NCI-H1694 treated with DMSO at 0.1 percent for 48 hours (cell line): Measurements from ENCODE around the gene USP40.
"Not testable (repeated sequence)": the region's sequence is repeated elsewhere in the genome, so short reads cannot be mapped to it uniquely, and the experiment has no call there.

Experiments
- DNase-seq: peaks from one replicate; lab custom pipeline; 2025; lab: John Stamatoyannopoulos, UW

Gene USP40, protein sequence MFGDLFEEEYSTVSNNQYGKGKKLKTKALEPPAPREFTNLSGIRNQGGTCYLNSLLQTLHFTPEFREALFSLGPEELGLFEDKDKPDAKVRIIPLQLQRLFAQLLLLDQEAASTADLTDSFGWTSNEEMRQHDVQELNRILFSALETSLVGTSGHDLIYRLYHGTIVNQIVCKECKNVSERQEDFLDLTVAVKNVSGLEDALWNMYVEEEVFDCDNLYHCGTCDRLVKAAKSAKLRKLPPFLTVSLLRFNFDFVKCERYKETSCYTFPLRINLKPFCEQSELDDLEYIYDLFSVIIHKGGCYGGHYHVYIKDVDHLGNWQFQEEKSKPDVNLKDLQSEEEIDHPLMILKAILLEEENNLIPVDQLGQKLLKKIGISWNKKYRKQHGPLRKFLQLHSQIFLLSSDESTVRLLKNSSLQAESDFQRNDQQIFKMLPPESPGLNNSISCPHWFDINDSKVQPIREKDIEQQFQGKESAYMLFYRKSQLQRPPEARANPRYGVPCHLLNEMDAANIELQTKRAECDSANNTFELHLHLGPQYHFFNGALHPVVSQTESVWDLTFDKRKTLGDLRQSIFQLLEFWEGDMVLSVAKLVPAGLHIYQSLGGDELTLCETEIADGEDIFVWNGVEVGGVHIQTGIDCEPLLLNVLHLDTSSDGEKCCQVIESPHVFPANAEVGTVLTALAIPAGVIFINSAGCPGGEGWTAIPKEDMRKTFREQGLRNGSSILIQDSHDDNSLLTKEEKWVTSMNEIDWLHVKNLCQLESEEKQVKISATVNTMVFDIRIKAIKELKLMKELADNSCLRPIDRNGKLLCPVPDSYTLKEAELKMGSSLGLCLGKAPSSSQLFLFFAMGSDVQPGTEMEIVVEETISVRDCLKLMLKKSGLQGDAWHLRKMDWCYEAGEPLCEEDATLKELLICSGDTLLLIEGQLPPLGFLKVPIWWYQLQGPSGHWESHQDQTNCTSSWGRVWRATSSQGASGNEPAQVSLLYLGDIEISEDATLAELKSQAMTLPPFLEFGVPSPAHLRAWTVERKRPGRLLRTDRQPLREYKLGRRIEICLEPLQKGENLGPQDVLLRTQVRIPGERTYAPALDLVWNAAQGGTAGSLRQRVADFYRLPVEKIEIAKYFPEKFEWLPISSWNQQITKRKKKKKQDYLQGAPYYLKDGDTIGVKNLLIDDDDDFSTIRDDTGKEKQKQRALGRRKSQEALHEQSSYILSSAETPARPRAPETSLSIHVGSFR

DNA sequence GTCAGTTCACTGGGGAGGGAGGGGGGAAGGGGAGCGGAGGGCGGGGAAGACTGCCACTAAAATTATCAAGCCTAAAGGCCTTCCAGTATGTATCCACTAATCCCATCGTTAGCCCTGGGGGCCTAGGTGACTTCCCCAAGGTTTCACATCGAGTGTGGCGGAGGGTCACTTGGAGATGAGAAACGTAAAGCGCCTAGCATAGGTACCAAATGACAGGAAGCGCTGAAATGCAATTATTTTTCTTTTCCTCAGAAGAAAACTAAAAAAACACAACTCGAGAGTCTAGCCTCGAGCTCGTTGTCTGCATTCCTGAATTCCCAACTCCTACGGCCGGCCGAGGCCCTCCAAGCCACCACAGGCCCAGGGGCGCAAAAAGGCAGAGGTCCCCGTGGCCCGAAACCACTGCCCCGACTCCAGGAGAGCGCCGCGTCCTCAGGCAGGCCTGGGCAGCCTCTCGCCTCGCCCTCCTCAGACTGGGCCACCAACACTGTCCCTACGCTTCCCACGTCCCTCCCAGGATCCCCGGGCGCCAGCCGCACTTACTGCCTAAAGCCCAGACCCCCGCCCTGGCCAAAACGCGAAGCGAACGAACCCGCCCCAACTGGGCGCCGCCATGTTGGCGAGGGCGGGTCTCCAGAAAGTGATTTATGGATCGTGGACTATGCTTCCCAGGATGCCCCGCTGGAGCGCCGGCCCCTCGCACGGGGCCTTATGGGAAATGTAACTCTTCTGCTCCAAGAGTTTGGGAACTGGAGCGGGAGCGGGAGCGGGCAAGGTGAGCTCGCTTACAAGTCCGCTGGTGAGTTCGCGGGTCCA, at the start of gene USP40:
USP40 (minus strand) TSS at position 642 of the 816 bp plus-strand sequence. CDS start 1,228 bp downstream, outside the sequence.
- DNase-seq, result peak; percentile 93

DNA sequence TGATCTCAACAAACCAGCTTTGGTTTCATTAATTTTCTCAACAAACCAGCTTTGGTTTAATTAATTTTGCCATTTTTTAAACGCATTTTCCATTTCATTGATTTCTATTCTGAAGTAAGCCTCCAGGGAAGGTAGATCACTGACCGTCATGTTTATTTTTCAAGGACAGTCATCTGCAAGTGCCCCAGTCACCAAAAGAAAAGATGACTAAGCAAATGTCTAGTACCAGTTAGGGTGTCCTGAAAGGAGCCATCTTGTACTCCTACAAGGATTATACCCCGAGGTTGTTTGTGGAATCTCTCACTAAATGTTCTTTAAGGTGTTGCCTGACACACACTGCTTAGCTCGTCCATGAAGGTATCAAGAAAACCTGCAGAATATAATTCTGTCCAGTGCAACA, 44.7 kb upstream of the USP40 start:
- no peak for DNase-seq

- no peak for DNase-seq
Observed at GRCh38 chr2:233605680-233606079, 39.1 kb upstream of the USP40 start.

- no peak for DNase-seq
Observed at GRCh38 chr2:233604826-233605225, 38.2 kb upstream of the USP40 start.

GRCh38 chr2:233603520-233603919, 36.9 kb upstream of the USP40 start:
- DNase-seq, result no peak

DNA sequence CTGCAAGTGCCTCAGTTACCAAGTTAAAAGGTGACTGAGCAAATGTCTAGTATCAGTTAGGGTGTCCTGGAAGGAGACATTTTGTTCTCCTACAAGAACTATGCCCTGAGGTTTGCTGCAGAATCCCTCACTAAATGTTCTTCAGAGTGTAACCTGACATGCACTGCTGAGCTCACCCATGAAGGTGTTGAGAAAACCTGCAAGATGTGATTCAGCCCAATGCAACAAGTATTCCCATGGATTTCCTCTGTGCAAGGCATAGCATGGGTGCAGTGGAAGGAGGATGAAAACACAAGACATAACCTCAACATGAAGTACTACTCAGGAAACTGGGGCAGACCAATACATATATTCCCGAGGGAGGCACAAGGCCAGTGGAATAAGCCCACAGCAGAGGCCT, 35.5 kb upstream of the USP40 start:
- no peak for DNase-seq

DNA sequence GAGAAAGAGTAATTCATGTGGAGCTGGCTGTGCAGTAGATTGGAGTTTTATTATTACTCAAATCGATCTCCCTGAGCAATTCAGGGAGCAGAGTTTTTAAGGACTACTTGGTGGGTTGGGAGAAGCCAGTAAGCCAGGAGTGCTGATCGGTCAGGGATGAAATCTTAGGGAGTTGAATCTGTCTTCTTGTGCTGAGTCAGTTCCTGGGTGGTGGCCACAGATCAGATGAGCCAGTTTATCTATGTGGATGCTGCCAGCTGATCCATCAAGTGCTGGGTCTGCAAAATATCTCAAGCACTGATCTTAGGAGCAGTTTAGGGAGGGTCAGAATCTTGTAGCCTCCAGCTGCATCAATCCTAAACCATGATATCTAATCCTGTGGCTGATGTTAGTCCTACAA, 33.8 kb upstream of the USP40 start:
- no peak for DNase-seq

GRCh38 chr2:233598952-233599351, 32.4 kb upstream of the USP40 start:
- no peak for DNase-seq

- no peak for DNase-seq
Observed at GRCh38 chr2:233597522-233597921, 30.9 kb upstream of the USP40 start.

GRCh38 chr2:233593201-233593600, 26.6 kb upstream of the USP40 start:
- DNase-seq, result no peak

- DNase-seq, result not testable (repeated sequence)
Observed at GRCh38 chr2:233592706-233593105, 26.1 kb upstream of the USP40 start.

GRCh38 chr2:233588400-233588799, 21.8 kb upstream of the USP40 start:
- DNase-seq, result no peak

GRCh38 chr2:233584210-233584609, 17.6 kb upstream of the USP40 start:
- no peak for DNase-seq

- not testable (repeated sequence) for DNase-seq
Observed at GRCh38 chr2:233583217-233583965, 16.8 kb upstream of the USP40 start.

GRCh38 chr2:233577341-233577740, 10.8 kb upstream of the USP40 start:
- DNase-seq, result not testable (repeated sequence)

GRCh38 chr2:233572468-233572867, 5.9 kb upstream of the USP40 start:
- no peak for DNase-seq

DNA sequence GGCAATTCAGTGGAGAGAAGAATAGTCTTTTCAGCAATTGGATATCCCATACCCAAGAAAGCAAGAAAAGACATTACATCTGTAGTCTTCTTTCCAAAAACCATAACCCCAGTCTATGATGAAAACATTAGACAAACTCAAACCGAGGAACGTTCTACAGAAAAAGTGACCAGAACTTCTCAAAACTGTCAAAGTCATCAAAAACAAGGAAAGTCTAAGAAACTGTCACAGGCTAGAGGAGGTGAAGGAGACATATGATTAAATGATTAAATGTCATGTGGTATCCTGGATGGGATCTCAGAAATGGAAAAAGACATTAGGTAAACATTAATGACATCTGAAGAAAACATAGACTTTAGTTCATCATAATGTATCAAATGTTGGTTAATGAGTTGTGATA, 4.9 kb upstream of the USP40 start:
- no peak for DNase-seq

GRCh38 chr2:233571001-233571400, 4.4 kb upstream of the USP40 start:
- DNase-seq, result no peak

DNA sequence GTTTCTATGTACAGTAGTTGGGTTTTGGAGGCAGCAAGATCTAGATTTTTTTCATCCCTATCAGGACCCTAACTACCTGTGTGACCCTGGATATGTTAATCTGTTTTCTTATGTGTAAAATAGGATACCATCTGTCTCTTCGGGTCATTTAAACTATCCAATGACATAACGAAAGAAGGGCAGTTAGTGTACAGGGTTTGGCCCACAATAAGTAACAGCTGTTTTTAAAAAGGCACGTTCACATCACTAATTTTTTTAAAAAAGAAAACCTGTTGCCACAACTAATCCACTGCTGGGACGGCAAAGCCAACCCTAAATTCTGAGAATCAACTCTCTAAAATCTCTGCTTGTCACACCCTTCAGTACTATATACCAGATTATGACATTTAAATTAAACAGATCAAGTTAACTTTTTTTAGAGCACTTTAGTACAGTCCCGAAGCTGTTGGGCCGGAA, 869 bp downstream of the USP40 start:
- peak; percentile 7 for DNase-seq

GRCh38 chr2:233563663-233564430, 2.7 kb downstream of the USP40 start:
- no peak for DNase-seq
